NT2/D1 (cell line): ENCODE measurements around the gene FRMD5.

ENCODE experiments used
- DNase-seq: peaks from one replicate; pipeline ENCODE4 v3.0.0-alpha.2; 2011; ENCODE audit warnings: low read depth, low spot score
- H3K27me3 ChIP-seq: 2 replicates; pipeline ENCODE4 v1.6.0; 2011; ENCODE audit warnings: mild to moderate bottlenecking; ENCODE audit not compliant: insufficient read length, insufficient read depth
- H3K36me3 ChIP-seq: 2 replicates; pipeline ENCODE4 v1.6.1; 2011; ENCODE audit warnings: mild to moderate bottlenecking, low read length, mixed read lengths; ENCODE audit not compliant: insufficient read depth, insufficient read length
- H3K4me1 ChIP-seq: 2 replicates; pipeline ENCODE4 v1.5.1; 2011; ENCODE audit not compliant: insufficient read depth, insufficient read length
- H3K4me3 ChIP-seq: 2 replicates; pipeline ENCODE4 v1.5.1; 2011; ENCODE audit warnings: low read depth; ENCODE audit not compliant: insufficient read length
- H3K9ac ChIP-seq: 2 replicates; pipeline ENCODE4 v1.6.0; 2011; ENCODE audit warnings: low read depth; ENCODE audit not compliant: insufficient read length
- H3K9me3 ChIP-seq: 2 replicates; pipeline ENCODE4 v1.5.1; 2011; ENCODE audit warnings: mild to moderate bottlenecking, low read length; ENCODE audit not compliant: insufficient read depth
- SUZ12 ChIP-seq: IDR thresholded peaks from 2 replicates; pipeline ENCODE4 v1.6.1; 2011; ENCODE audit not compliant: insufficient read length, insufficient read depth; ENCODE audit errors: extremely low read depth
- YY1 ChIP-seq: IDR thresholded peaks from 2 replicates; pipeline ENCODE4 v1.6.1; 2011; ENCODE audit not compliant: insufficient read length, insufficient read depth
- ZNF274 ChIP-seq: IDR thresholded peaks from 2 replicates; pipeline ENCODE4 v1.6.1; 2011; ENCODE audit warnings: mild to moderate bottlenecking, low read depth, low read length

FRMD5 gene

DNA sequence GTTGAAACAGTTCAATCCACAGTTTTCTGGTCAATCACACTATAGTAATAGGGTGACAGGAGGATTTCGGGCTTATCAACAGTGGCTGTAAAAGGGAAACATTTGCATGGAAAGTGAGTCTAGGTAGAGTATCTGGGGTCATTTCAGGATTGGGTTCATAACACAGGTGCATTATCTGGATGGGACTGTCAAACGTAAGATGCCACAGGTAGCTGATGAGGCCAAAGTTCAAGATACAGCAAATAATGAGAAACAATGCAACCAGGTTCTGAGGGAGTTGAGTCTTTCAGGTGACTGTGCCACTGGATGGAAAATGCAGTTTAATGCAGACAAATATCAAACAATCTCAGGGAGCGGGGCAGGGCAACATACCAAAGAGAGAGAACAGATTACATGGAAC is 306.0 kb downstream of the FRMD5 start:
- Histone ChIP-seq H3K9ac (no peak overlapping the region), H3K36me3 (peaks cover 10% of the 10 kb centered on the region)

DNA sequence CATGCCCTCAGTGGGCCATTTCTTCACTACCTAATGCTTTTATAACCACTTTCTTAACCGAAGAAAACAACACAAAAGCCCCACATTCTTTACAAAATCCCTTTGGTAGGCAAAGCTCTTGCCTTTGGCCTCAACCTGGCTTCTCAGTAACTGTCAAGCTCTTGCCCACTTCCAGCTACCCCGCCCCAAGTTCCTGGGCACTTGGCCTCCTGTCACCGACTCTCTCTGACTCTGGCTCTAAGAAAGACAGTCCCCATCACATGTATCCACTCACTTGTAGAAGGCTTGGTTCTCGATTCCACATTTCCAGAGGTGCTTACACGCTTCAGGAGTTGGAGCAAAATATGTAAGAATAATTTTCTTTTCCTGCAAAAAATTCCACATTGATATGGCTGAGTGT is 307.2 kb downstream of the FRMD5 start:
- TF ChIP-seq ZNF274 (no peak), SUZ12 (no peak), YY1 (no peak)
- DNase-seq = no peak
- Histone ChIP-seq H3K9ac (no peak overlapping the region), H3K36me3 (peaks cover 16% of the 10 kb centered on the region), H3K9me3 (no peaks in the 10 kb centered on the region), H3K4me1 (no peaks in the 10 kb centered on the region), H3K4me3 (no peak overlapping the region), H3K27me3 (no peaks in the 10 kb centered on the region)

More for the DNA sequence above, 306.0 kb downstream of the FRMD5 start:
- Histone ChIP-seq H3K27me3 (no peaks in the 10 kb centered on the region), H3K4me3 (no peak overlapping the region), H3K4me1 (no peaks in the 10 kb centered on the region), H3K9me3 (no peaks in the 10 kb centered on the region)
- TF ChIP-seq YY1 = no peak
- no peak for TF ChIP-seq ZNF274
- no peak for TF ChIP-seq SUZ12
- no peak for DNase-seq

DNA sequence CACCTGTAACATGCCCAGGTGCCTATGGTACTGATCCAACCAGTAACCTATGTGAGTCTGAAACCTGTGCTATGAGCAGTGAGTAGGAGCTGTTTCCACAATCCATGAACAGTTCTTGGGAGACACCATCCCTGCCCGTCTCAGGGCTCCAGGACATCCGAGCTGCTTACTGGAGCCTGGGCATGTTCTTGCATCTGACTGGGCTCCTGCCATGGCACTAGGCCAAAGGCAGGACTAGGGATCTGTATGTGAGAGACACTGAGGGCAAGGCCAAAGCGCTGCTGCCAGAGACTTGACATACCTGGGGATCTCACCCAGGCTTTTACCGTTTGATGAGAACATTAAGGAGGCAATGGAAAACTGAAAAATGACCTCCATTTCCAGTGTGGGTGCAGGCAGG is 308.5 kb downstream of the FRMD5 start:
- peaks cover 16% of the 10 kb centered on the region for H3K36me3 ChIP-seq
- no peaks in the 10 kb centered on the region for H3K27me3 ChIP-seq
- H3K4me3 ChIP-seq = no peak overlapping the region
- no peak for TF ChIP-seq SUZ12
- H3K9me3 ChIP-seq = no peaks in the 10 kb centered on the region
- no peak for DNase-seq
- no peaks in the 10 kb centered on the region for H3K4me1 ChIP-seq
- no peak overlapping the region for H3K9ac ChIP-seq

DNA sequence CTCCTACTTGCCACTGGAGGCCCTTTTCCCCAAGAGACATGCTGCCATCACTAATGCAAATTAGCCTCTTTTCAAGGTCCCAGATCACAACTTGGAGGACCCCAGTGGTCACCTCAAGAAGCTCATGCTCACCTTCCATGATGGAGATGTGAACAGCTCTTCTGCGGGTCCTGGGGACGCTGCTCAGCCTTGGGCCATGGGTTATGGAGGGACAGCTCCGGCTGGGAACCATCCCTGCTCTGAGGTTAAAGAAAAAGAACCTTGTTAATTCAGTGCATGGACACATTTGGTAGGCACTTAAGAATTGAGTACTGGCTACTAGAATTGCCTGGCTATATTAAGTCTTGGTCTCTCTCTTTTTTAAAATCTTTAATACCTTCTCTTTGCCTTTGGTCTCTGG is 311.5 kb downstream of the FRMD5 start:
- TF ChIP-seq SUZ12 (no peak), YY1 (no peak), ZNF274 (no peak)
- Histone ChIP-seq H3K4me3 (no peak overlapping the region), H3K27me3 (no peaks in the 10 kb centered on the region), H3K9ac (no peak overlapping the region), H3K4me1 (peaks cover 9% of the 10 kb centered on the region), H3K9me3 (no peaks in the 10 kb centered on the region), H3K36me3 (peaks cover 26% of the 10 kb centered on the region)
- DNase-seq = no peak

DNA sequence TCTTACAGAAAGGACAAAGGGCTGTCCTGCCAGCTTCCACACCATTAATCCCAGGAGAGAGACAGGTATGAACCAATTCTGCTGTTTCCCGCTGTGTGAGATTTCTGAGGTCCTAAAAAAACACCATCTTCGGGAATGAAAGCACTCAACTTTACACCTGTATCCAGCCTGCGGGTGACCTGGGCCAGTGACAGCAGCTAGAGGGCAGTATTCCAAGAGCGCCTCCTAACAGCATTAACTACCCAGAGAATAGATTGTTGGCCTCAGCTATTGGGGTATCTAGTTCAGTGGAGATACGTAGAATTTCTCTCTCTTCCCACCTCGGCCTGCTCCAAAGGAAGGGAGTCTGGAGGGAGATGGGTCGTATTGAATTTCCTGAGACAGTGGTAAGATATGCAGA is 313.1 kb downstream of the FRMD5 start:
- H3K27me3 ChIP-seq = no peaks in the 10 kb centered on the region
- peaks cover 9% of the 10 kb centered on the region for H3K4me1 ChIP-seq
- peak; percentile 5 for DNase-seq
- peaks cover 31% of the 10 kb centered on the region for H3K36me3 ChIP-seq
- H3K9ac ChIP-seq = no peak overlapping the region
- H3K4me3 ChIP-seq = no peak overlapping the region
- TF ChIP-seq YY1 = no peak
- no peaks in the 10 kb centered on the region for H3K9me3 ChIP-seq

DNA sequence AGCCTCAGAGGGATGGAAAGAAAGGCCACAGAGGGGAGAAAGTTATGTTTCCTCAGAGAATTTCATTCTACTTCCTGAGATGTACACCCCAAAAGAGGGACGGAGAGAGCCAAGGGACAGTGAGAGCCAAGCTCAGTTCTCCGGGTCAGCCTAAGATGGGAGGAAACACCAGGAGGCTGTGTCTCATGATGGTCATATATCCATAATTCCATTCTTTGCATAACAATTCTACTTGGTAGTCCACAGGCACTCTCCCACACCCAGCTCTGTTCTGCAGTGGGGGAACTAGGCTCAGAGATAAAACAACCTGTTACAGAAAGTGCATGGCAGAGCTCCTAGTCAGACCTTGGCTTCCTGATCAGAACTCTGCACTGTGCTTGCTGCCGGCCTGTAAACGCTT is 313.8 kb downstream of the FRMD5 start:
- no peak overlapping the region for H3K4me3 ChIP-seq
- peaks cover 9% of the 10 kb centered on the region for H3K4me1 ChIP-seq
- no peaks in the 10 kb centered on the region for H3K27me3 ChIP-seq
- no peak overlapping the region for H3K9ac ChIP-seq
- no peaks in the 10 kb centered on the region for H3K9me3 ChIP-seq
- TF ChIP-seq ZNF274 (no peak), YY1 (no peak), SUZ12 (no peak)
- no peak for DNase-seq
- H3K36me3 ChIP-seq = peaks cover 28% of the 10 kb centered on the region

DNA sequence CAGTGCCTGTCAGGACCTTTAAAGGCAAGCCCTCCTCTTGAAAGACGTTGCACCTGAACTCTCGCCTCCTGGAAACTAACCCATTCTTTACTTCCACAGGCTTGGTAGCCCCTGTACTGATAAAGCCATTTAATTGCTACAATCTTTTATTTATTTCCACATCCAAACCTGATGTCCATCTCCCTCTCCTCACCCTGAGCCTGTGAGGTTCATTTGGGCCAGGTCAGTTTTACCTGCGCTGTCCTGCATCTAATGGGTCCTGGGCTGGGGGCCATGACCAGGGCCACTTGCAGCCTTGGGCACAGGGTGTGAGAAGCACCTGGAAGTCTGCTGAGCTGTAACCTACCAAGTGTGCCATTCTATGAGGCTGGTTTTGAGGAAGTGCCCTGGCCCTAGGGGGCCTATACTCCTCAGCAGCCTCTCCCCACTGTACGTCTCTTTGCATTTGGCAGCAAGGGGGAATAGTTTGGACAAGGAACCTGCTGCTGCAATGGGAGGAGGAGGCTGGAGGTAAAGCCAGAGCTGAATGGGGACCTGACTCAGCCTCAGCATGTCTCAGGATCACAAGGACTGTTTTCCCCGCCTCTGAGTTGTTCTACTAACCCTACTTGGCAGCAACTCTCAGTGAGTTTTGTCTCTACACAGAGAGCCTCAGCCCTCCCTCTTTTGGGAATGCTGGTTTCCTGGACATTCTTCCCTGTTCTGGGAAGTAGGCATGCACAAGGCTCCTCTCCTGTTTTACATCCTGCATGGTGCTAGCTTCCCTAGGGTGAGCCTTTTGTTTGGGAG is 314.5 kb downstream of the FRMD5 start:
- Histone ChIP-seq H3K4me3 (no peak overlapping the region), H3K36me3 (peaks cover 25% of the 10 kb centered on the region), H3K4me1 (peaks cover 9% of the 10 kb centered on the region), H3K27me3 (no peaks in the 10 kb centered on the region), H3K9ac (no peak overlapping the region), H3K9me3 (no peaks in the 10 kb centered on the region)
- peak; percentile 0 for DNase-seq
- no peak for TF ChIP-seq YY1

DNA sequence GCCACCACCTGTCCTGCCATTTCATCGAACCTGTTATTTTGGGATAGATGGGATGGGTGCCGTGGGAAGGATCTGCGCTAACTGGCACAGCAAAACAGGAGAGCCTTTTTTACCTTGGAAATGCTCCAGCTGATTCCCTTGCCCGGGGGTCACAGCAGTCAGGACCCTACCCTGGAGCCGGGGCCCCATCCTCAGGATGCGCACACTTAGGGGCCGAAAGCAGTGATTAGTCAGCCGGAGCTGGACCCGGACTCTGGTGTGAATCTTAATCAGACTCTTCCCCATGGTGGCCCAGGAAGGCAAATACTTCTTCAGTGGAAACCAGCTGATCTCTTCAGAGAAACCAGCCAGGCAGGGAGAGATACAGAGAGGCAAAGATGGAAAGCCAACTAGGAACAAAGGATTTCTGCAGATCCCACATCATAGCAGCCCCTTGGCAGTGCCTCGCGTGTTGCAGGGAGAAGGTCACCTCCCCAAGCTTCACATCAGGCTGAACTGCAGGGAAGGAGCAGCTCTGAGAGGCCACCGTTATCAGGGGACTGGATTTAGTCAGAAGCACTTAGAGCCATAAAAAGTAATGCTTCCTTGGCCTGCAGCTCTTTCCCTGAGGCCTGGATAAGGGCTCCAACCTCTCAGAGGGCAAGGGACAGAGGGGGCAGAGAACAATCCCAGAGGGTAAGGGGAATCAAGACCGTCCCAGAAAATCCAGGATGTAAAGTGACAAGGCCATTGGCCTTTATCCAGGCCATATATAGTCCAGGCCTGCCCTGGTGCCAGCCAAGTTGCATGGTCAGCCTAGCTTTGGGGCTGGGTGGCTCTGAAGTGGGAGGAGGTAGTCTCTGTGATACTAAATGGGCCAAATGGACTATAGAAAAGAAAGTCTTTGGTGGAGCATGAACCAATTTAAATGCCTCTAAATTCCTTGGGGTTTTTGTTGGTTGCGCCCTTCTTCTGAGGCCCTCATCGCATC is 315.4 kb downstream of the FRMD5 start:
- Histone ChIP-seq H3K4me1 (peaks cover 9% of the 10 kb centered on the region), H3K36me3 (peaks cover 25% of the 10 kb centered on the region), H3K9ac (no peak overlapping the region)

More for the DNA sequence above, 315.4 kb downstream of the FRMD5 start:
- Histone ChIP-seq H3K27me3 (no peaks in the 10 kb centered on the region), H3K4me3 (no peak overlapping the region), H3K9me3 (no peaks in the 10 kb centered on the region)
- TF ChIP-seq YY1 = no peak
- no peak for TF ChIP-seq SUZ12
- TF ChIP-seq ZNF274 = no peak
- no peak for DNase-seq
